GM18517 (cell line): ENCODE measurements around the gene ALDH1A1.
"Not testable (repeated sequence)": the region's sequence is repeated elsewhere in the genome, so short reads cannot be mapped to it uniquely, and the experiment has no call there.

ENCODE experiments used
- ATAC-seq: cut with Tn5 transposase; IDR thresholded peaks from one replicate; pipeline ENCODE4 v1.9.1; 2021; ENCODE audit warnings: mild to moderate bottlenecking, moderate library complexity; ENCODE audit not compliant: unreplicated experiment

The ALDH1A1 gene

GRCh38 chr9:72863456-72864094 is 89.3 kb downstream of the ALDH1A1 start:
- ATAC-seq: no peak

- not testable (repeated sequence) for ATAC-seq
These were observed 90.1 kb downstream of the ALDH1A1 start for GRCh38 chr9:72862788-72863187.

- no peak for ATAC-seq
These were observed 94.6 kb downstream of the ALDH1A1 start for GRCh38 chr9:72858089-72858912.

DNA sequence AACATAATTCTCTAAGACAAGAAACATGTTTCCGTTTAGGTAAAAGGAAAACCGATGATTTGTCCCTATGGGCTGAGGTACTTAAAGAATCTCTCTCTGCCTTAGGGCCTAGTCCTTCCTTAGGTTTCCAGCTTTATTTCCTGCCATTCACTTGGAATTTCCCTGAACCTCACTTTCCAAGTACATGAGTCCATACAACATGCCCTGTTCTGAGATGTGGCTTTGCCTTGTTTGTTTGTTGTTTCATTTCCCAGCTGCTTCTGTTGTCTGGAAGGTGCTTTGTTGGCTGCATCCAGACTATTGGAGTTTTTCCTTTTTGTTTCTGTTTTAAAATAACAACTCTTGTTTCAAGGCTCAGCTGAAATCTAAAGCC is 95.2 kb downstream of the ALDH1A1 start:
- no peak for ATAC-seq

DNA sequence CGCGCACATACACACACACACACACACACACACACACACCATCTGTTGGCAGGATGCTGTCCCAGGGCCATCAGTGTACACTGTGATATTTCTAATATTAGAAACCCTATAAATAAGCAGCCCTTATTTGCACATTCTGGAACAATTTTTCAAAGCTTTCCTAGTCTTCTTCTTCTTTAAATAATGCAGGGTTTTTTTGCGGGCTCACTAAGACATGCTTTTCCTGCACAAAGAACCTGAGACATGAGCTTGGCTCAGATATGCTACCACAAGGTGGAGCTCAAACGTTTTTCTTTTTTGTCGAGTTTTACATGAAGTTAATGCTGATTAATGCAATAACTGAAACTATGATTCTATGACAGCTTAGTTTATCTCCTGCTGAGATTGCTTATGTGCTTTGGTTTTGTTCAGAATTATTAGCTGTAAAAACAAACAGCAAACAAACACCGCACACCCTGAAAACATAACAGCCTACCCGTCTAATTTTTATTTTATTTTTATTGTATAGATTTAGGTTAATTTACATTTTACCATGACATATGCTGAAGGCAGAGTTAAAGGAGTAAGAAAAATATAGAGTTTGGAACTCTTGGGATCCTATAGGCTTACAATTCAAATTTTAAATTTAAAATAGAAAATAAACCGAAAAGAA is 95.8 kb downstream of the ALDH1A1 start:
- ATAC-seq: peak; percentile 58

GRCh38 chr9:72855890-72856523 is 96.8 kb downstream of the ALDH1A1 start:
- no peak for ATAC-seq

DNA sequence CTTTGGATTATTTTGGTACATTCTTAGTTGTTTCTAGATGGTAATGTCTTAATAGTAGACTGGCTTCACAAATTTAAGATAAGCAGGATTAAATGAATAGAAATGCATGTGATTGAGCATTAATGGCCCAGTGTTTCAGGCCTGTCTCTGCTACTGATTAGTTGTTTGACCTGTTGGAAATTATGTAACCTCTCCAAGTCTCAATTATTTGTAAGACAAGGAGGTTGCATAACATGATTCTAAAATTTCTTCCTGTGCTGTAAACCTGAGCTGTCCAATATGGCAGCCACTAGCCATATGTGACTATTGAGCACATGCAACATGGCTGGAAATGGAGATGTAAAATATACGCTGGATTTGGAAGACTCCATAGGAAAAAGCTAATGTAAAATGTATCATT is 97.5 kb downstream of the ALDH1A1 start:
- no peak for ATAC-seq
